Iris pigment epithelial cell (primary cell): Measurements from ENCODE around the gene IGSF6.
"Not testable (repeated sequence)": the region's sequence is repeated elsewhere in the genome, so short reads cannot be mapped to it uniquely, and the experiment has no call there.

ENCODE experiments used
- DNase-seq: peaks from one replicate; pipeline ENCODE4 v3.0.0-alpha.2; 2011; ENCODE audit warnings: low read depth

The IGSF6 gene

GRCh38 chr16:21653571-21653970, 1.2 kb upstream of the IGSF6 start:
- DNase-seq: no peak

- no peak for DNase-seq
Measured at GRCh38 chr16:21651515-21651914, 893 bp downstream of the IGSF6 start.

- peak; percentile 38 for DNase-seq
Measured at GRCh38 chr16:21650521-21650920, 1.9 kb downstream of the IGSF6 start.

GRCh38 chr16:21649826-21650406, 2.5 kb downstream of the IGSF6 start:
- DNase-seq: not testable (repeated sequence)

GRCh38 chr16:21647562-21648164, 4.7 kb downstream of the IGSF6 start:
- DNase-seq: no peak

GRCh38 chr16:21646721-21647561, 5.5 kb downstream of the IGSF6 start:
- DNase-seq: no peak

- DNase-seq: peak; percentile 54
Measured at GRCh38 chr16:21646091-21646490, 6.3 kb downstream of the IGSF6 start.

GRCh38 chr16:21645261-21645721, 7.1 kb downstream of the IGSF6 start:
- peak; percentile 61 for DNase-seq

- DNase-seq: no peak
Measured at GRCh38 chr16:21644674-21645073, 7.7 kb downstream of the IGSF6 start.

- no peak for DNase-seq
Measured at GRCh38 chr16:21643785-21644184, 8.6 kb downstream of the IGSF6 start.

- no peak for DNase-seq
Measured at GRCh38 chr16:21642861-21643260, 9.5 kb downstream of the IGSF6 start.

- DNase-seq: no peak
Measured at GRCh38 chr16:21641916-21642315, 10.5 kb downstream of the IGSF6 start.

GRCh38 chr16:21639493-21639892, 12.9 kb downstream of the IGSF6 start:
- DNase-seq: no peak

GRCh38 chr16:21638573-21638975, 13.8 kb downstream of the IGSF6 start:
- peak; percentile 78 for DNase-seq

- DNase-seq: no peak
Measured at GRCh38 chr16:21637032-21637968, 15.1 kb downstream of the IGSF6 start.

- not testable (repeated sequence) for DNase-seq
Measured at GRCh38 chr16:21635694-21636093, 16.7 kb downstream of the IGSF6 start.

- no peak for DNase-seq
Measured at GRCh38 chr16:21634216-21634615, 18.2 kb downstream of the IGSF6 start.

GRCh38 chr16:21631951-21632575, 20.3 kb downstream of the IGSF6 start:
- DNase-seq: not testable (repeated sequence)

GRCh38 chr16:21631376-21631775, 21.0 kb downstream of the IGSF6 start:
- DNase-seq: not testable (repeated sequence)

GRCh38 chr16:21630866-21631265, 21.5 kb downstream of the IGSF6 start:
- DNase-seq: not testable (repeated sequence)
